ENCODE measurements around the gene MTTP.

- no peak for TF ChIP-seq CTCF (conservative IDR thresholded peaks at IDR 0.05)
- TF ChIP-seq ZFX (IDR thresholded peaks at IDR 0.05): no peak
Observed at GRCh38 chr4:99571883-99572282, 2.7 kb upstream of the MTTP start.
